ENCODE measurements around the gene P3H1.
"Not testable (repeated sequence)": the region's sequence is repeated elsewhere in the genome, so short reads cannot be mapped to it uniquely, and the experiment has no call there.

Gene P3H1

DNA sequence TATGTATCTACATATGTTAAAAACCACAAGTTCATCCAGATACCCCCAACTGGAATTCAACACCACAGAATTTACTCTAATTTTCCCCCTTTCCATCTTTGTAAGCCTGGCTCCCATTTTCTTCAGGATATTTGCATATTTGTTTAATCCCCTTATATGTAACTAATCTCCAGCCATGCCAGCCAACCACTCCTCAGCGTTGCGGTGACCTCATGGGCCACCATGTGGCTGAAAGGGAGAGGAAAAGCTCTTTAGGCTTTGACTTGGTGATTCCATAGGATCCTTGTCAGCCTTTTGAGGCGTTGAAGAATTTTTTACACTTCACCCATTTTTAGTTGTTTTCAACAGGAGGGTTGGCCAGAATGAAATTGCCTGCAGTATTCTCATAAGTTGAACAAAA lies 36.8 kb downstream of the P3H1 start:
- DNase-seq: no peak

GRCh38 chr1:42725820-42726219 lies 41.0 kb downstream of the P3H1 start:
- DNase-seq: not testable (repeated sequence)

GRCh38 chr1:42723511-42723910 lies 43.3 kb downstream of the P3H1 start:
- DNase-seq: no peak

DNA sequence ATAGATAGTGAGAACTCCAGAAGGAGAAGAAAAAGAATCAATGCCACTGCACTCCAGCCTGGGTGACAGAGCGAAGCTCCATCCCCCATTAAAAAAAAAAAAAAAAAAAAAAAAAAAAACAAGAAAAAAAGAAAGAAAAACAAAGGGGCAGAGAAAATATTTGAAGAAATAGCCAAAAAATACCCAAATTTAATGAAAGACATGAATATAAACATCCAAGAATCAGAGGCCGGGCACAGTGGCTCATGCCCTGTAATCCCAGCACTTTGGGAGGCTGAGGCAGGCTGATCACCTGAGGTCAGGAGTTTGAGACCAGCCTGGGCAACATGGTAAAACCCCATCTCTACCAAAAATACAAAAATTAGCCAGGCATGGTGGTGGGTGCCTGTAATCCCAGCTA lies 44.4 kb downstream of the P3H1 start:
- not testable (repeated sequence) for DNase-seq

DNA sequence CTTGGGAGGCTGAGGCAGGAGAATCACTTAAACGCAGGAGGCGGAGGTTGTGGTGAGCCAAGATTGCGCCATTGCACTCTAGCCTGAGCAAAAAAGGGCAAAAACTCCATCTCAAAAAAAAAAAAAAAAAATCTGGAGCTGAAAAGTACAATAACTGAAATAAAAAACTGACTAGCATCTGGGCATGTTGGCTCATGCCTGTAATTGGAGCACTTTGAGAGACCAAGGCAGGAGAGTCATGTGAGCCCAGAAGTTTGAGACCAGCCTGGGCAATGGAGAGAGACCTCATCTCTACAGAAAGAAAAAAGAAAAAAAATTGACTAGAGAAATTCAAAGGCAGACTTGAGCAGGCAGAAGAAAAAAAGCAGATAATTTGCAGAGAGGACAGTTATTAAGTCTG lies 44.9 kb downstream of the P3H1 start:
- DNase-seq: no peak

DNA sequence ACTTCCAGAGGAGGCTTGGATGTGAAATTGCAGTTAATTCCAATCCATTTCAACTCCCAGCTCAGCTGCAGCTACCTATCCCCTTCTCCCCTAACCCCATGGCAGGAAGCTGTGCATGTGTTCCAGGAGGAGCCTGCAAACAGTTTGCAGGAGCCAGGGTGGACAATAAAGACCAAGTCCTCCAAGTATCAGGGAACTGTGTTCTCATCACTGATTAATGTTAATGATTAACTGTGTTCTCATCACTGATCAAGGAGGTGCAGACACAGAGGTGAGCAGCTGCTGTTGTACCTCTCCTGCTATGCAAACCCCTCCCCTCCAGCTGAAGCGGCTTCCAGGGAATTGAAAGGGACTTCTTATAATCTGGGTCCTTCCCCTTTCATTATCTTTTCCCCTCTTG lies 46.0 kb downstream of the P3H1 start:
- DNase-seq: no peak

GRCh38 chr1:42714441-42714840 lies 52.4 kb downstream of the P3H1 start:
- not testable (repeated sequence) for DNase-seq

DNA sequence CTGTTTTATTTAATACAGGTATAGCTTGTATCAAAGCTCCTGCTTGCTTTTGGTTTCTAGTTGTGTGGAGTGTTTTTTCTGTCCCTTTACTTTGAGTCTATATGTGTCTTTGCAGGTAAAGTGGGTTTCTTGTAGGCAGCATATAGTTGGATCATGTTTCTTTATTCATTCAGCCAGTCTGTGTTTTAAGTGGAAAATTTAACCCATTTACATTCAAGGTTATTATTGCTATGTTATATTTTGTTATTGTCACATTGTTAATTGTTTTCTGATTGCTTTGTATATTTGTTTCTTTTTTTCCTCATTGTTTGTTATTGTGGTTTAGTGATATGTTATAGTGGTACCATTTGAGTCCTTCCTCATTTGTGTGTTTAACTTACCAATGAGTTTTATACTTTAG lies 53.5 kb downstream of the P3H1 start:
- no peak for DNase-seq

- DNase-seq: not testable (repeated sequence)
Measured at GRCh38 chr1:42712808-42713207, 54.0 kb downstream of the P3H1 start.

GRCh38 chr1:42703888-42704464 lies 62.9 kb downstream of the P3H1 start:
- DNase-seq: no peak

GRCh38 chr1:42700006-42700405 lies 66.8 kb downstream of the P3H1 start:
- no peak for DNase-seq

DNA sequence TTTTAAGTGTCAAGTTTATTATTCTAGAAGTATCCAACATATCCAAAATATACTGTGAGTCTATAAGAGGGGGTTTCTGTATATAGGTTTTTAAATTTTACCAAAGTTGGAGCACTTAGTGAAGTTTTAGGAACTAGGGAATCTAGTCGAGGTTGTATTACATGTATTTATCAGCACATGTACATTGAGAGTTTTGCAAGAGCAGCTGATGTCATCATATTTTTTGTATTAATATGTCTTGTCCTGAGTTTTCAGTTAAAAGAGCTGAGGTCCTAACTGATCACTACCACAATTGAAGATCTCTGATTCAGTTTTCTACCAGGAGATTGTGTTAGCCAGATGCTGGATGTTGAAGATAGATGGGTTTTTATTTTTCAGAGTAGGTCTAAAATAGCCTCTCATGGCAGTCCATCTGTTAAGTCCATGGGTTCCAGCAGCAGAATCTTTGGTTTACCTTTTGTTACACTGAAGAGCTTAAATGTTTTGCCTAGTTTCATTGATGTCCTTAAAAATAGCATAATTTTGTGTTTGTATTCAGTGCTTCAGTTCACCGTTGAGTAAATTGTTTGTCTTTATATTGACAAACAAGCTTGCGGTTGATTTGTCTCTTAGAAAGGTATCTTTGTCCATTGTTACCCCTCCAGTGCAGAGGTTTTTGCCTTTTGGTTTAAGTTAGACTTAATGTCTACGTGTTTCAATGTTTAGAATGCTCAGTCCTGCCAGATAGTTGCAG lies 68.6 kb downstream of the P3H1 start:
- no peak for DNase-seq
